Thymus (tissue), 11 donors: Measurements from ENCODE around the gene ABCB4. TPM values are rescaled to one million over a fixed set of nuclear protein-coding genes. Genes with fewer than 3 reads are reported as not detected.

Experiments
- DNase-seq, 9 donors: peaks; one replicate each; pipeline ENCODE4 v3.0.0-alpha.2; 2013; ENCODE audit warnings: low spot score in 9 of 9, low read depth in 6 of 9, missing footprints in 1 of 9
- H3K27ac ChIP-seq, 2 donors: one replicate each; pipeline ENCODE4 v1.5.1; 2013; ENCODE audit warnings: control low read depth in 1 of 2, low read depth in 1 of 2, low read length in 1 of 2, mild to moderate bottlenecking in 1 of 2, moderate library complexity in 1 of 2
- H3K27me3 ChIP-seq, 2 donors: one replicate each; pipeline ENCODE4 v1.5.1; 2013; ENCODE audit warnings: low read length in 1 of 2; ENCODE audit not compliant: control insufficient read depth in 2 of 2, insufficient read depth in 1 of 2
- H3K36me3 ChIP-seq, 2 donors: one replicate each; pipeline ENCODE4 v1.5.1; 2013; ENCODE audit warnings: low read length in 1 of 2, mild to moderate bottlenecking in 1 of 2, moderate library complexity in 1 of 2; ENCODE audit not compliant: control insufficient read depth in 2 of 2, insufficient read depth in 2 of 2
- H3K4me1 ChIP-seq, 2 donors: one replicate each; pipeline ENCODE4 v1.5.1; 2013; ENCODE audit warnings: low read length in 2 of 2; ENCODE audit not compliant: control insufficient read depth in 2 of 2, insufficient read depth in 2 of 2
- H3K4me3 ChIP-seq, 2 donors: one replicate each; pipeline ENCODE4 v1.5.1; 2013; ENCODE audit warnings: low read length in 2 of 2, control low read depth in 1 of 2, mild to moderate bottlenecking in 1 of 2
- H3K9me3 ChIP-seq, 2 donors: one replicate each; pipeline ENCODE4 v1.5.1; 2013; ENCODE audit warnings: low read length in 1 of 2, mild to moderate bottlenecking in 1 of 2; ENCODE audit not compliant: control insufficient read depth in 2 of 2, insufficient read depth in 1 of 2
- WGBS: extraction: QIAGEN DNeasy Blood & Tissue Kit; methylation state at CpG from one replicate; pipeline ENCODE4 v1.1.7; 2013; 5-methylcytosine and 5-hydroxymethylcytosine counted together
- polyA plus RNA-seq: library from polyadenylated mRNA; stranded (reverse); fragments of 200-250 nt; gene quantifications from one replicate; pipeline ENCODE4 v1.2.3, GENCODE V29; 2013
- total RNA-seq: library from RNA; stranded (reverse); fragments of 120-200 nt; gene quantifications from one replicate; pipeline ENCODE4 v1.2.4, GENCODE V29; 2013
- donor health status: healthy.

Gene ABCB4
- total and polyA plus RNA-seq, 2 donors, result 0.71 to 1.0 TPM

- DNase-seq, result no peak
Observed at GRCh38 chr7:87391020-87391701, 84.3 kb downstream of the ABCB4 start.

GRCh38 chr7:87380905-87381304 is 94.6 kb downstream of the ABCB4 start:
- no peak for DNase-seq
- H3K27ac ChIP-seq, result no peak overlapping the region
- no peak overlapping the region for H3K4me3 ChIP-seq
- 96% methylated on average over 5 of the region's 5 CpGs for WGBS
- no peaks in the 10 kb centered on the region for H3K27me3 ChIP-seq
- no peaks in the 10 kb centered on the region for H3K36me3 ChIP-seq
- no peaks in the 10 kb centered on the region for H3K4me1 ChIP-seq
- no peaks in the 10 kb centered on the region for H3K9me3 ChIP-seq

More at GRCh38 chr7:87391020-87391701, 84.3 kb downstream of the ABCB4 start:
- Histone ChIP-seq H3K9me3 (peaks cover 0 to 4% of the 10 kb centered on the region in 2 donors), H3K4me1 (no peaks in the 10 kb centered on the region), H3K27me3 (no peaks in the 10 kb centered on the region), H3K36me3 (peaks cover 3 to 4% of the 10 kb centered on the region in 2 donors), H3K27ac (no peak overlapping the region), H3K4me3 (no peak overlapping the region)
- 99% methylated on average over 8 of the region's 8 CpGs for WGBS

GRCh38 chr7:87375662-87376435 is 99.6 kb downstream of the ABCB4 start:
- 95% methylated on average over 5 of the region's 5 CpGs for WGBS
- H3K4me1 ChIP-seq, result no peaks in the 10 kb centered on the region
- H3K9me3 ChIP-seq, result no peaks in the 10 kb centered on the region
- H3K27ac ChIP-seq, result no peak overlapping the region
- DNase-seq, result no peak
- H3K4me3 ChIP-seq, result no peak overlapping the region
- H3K36me3 ChIP-seq, result no peaks in the 10 kb centered on the region
- H3K27me3 ChIP-seq, result no peaks in the 10 kb centered on the region

GRCh38 chr7:87370660-87371180 is 104.8 kb downstream of the ABCB4 start:
- H3K4me1 ChIP-seq, result no peaks in the 10 kb centered on the region
- H3K9me3 ChIP-seq, result no peaks in the 10 kb centered on the region
- H3K27ac ChIP-seq, result no peak overlapping the region
- no peak for DNase-seq
- H3K4me3 ChIP-seq, result no peak overlapping the region
- peaks cover 0 to 6% of the 10 kb centered on the region in 2 donors for H3K36me3 ChIP-seq
- no peaks in the 10 kb centered on the region for H3K27me3 ChIP-seq
- WGBS, result 97% methylated on average over 1 of the region's 1 CpG

- Histone ChIP-seq H3K36me3 (peaks cover 0 to 8% of the 10 kb centered on the region in 2 donors), H3K4me1 (no peaks in the 10 kb centered on the region), H3K27ac (no peak overlapping the region), H3K4me3 (no peak overlapping the region), H3K9me3 (no peaks in the 10 kb centered on the region), H3K27me3 (no peaks in the 10 kb centered on the region)
- DNase-seq, result peak in 1 of 9 donors; percentile 20
- WGBS, result 94% methylated on average over 4 of the region's 4 CpGs
Observed at GRCh38 chr7:87369216-87369615, 106.3 kb downstream of the ABCB4 start.

- Histone ChIP-seq H3K4me1 (no peaks in the 10 kb centered on the region), H3K4me3 (no peak overlapping the region), H3K36me3 (peaks cover 0 to 6% of the 10 kb centered on the region in 2 donors), H3K9me3 (no peaks in the 10 kb centered on the region), H3K27ac (no peak overlapping the region), H3K27me3 (no peaks in the 10 kb centered on the region)
- DNase-seq, result no peak
Observed at GRCh38 chr7:87364246-87364645, 111.2 kb downstream of the ABCB4 start.

GRCh38 chr7:87363342-87363741 is 112.1 kb downstream of the ABCB4 start:
- peaks cover 0 to 6% of the 10 kb centered on the region in 2 donors for H3K36me3 ChIP-seq
- DNase-seq, result no peak
- no peaks in the 10 kb centered on the region for H3K4me1 ChIP-seq
- no peak overlapping the region for H3K4me3 ChIP-seq
- H3K27ac ChIP-seq, result no peak overlapping the region
- no peaks in the 10 kb centered on the region for H3K27me3 ChIP-seq
- H3K9me3 ChIP-seq, result no peaks in the 10 kb centered on the region
- WGBS, result 95% methylated on average over 1 of the region's 1 CpG

GRCh38 chr7:87361320-87361719 is 114.2 kb downstream of the ABCB4 start:
- 100% methylated on average over 2 of the region's 2 CpGs for WGBS

GRCh38 chr7:87359366-87359765 is 116.1 kb downstream of the ABCB4 start:
- H3K4me3 ChIP-seq, result no peak overlapping the region
- no peaks in the 10 kb centered on the region for H3K27me3 ChIP-seq
- 96% methylated on average over 2 of the region's 2 CpGs for WGBS
- no peaks in the 10 kb centered on the region for H3K4me1 ChIP-seq
- no peak for DNase-seq
- peaks cover 4 to 7% of the 10 kb centered on the region in 2 donors for H3K36me3 ChIP-seq
- no peak overlapping the region for H3K27ac ChIP-seq
- H3K9me3 ChIP-seq, result peaks cover 1 to 13% of the 10 kb centered on the region in 2 donors

More at GRCh38 chr7:87361320-87361719, 114.2 kb downstream of the ABCB4 start:
- Histone ChIP-seq H3K4me1 (no peaks in the 10 kb centered on the region), H3K4me3 (no peak overlapping the region), H3K36me3 (peaks cover 0 to 5% of the 10 kb centered on the region in 2 donors), H3K27ac (no peak overlapping the region), H3K27me3 (no peaks in the 10 kb centered on the region), H3K9me3 (no peaks in the 10 kb centered on the region)
- DNase-seq, result no peak
